Body of pancreas (tissue), 4 donors: Measurements from ENCODE around the gene COL28A1.

Experiments used
- CTCF ChIP-seq, 7 experiments: fragments of 450-650 bp in 4 of 7; fragments of 200-600 bp in 3 of 7; sonication (generic) in 3 of 7; IDR thresholded peaks; one replicate each; pipeline ENCODE4 v1.5.1; 2016 to 2019; ENCODE audit warnings: antibody characterized with exemption in 7 of 7
- POLR2A ChIP-seq, 3 donors: fragments of 450-650 bp; IDR thresholded peaks; one replicate each; pipeline ENCODE4 v1.6.1; 2016; ENCODE audit warnings: antibody characterized with exemption in 3 of 3, mild to moderate bottlenecking in 2 of 3

GRCh38 chr7:7385421-7385820 lies 150.3 kb downstream of the COL28A1 start:
- no peak for TF ChIP-seq CTCF (IDR thresholded peaks at IDR 0.05)
- no peak for TF ChIP-seq POLR2A (IDR thresholded peaks at IDR 0.05)
